CD4-positive, alpha-beta T cell (primary cell): ENCODE data around the gene KIF21A. TPM values are rescaled to one million over a fixed set of nuclear protein-coding genes. Genes with fewer than 3 reads are reported as not detected.

Experiments
- ATAC-seq: fragments of 200-7000 bp; cut with Tn5 transposase; one replicate; pipeline ENCODE4 v1.10.0; 2022; ENCODE audit warnings: mild to moderate bottlenecking; ENCODE audit not compliant: poor library complexity
- CTCF ChIA-PET: fragments of 350-600 bp; sonication (Branson Sonifier 250); formaldehyde crosslinking; loops from one replicate; lab custom pipeline; 2021; ENCODE audit warnings: antibody characterized with exemption, inconsistent platforms; lab: Charles Lee
- POLR2A ChIA-PET: fragments of 350-600 bp; sonication (Branson Sonifier 250); formaldehyde crosslinking; loops from one replicate; lab custom pipeline; 2021; ENCODE audit warnings: antibody characterized with exemption, inconsistent platforms; lab: Charles Lee
- DNase-seq, 14 experiments: peaks; one replicate each; pipeline ENCODE4 v3.0.0-alpha.2; 2013 to 2020; ENCODE audit warnings: mixed read lengths in 2 of 14
- H3K27ac ChIP-seq, 2 donors: one replicate each; pipeline versions ENCODE4 v1.5.1 to v1.7.0; 2013; ENCODE audit warnings: low read length in 2 of 2, low read depth in 1 of 2, mild to moderate bottlenecking in 1 of 2
- H3K27me3 ChIP-seq, 2 experiments: 1 replicate in 1 of 2; 2 replicates in 1 of 2; pipeline versions ENCODE4 v1.6.1 to v1.7.0; 2013; ENCODE audit warnings: low read length in 2 of 2, control low read depth in 1 of 2, mild to moderate bottlenecking in 1 of 2, moderate library complexity in 1 of 2; ENCODE audit not compliant: insufficient read depth in 2 of 2, control insufficient read depth in 1 of 2
- H3K36me3 ChIP-seq: one replicate; pipeline ENCODE4 v1.6.1; 2013; ENCODE audit warnings: low read length, control low read depth; ENCODE audit not compliant: insufficient read depth
- H3K4me1 ChIP-seq: one replicate; pipeline ENCODE4 v1.6.1; 2013; ENCODE audit warnings: low read length, control low read depth; ENCODE audit not compliant: insufficient read depth
- H3K4me3 ChIP-seq: one replicate; pipeline ENCODE4 v1.5.1; 2013; ENCODE audit warnings: mild to moderate bottlenecking, low read length, moderate library complexity
- H3K9me3 ChIP-seq, 2 experiments: 1 replicate in 1 of 2; 2 replicates in 1 of 2; pipeline versions ENCODE4 v1.6.1 to v1.7.0; 2013; ENCODE audit warnings: low read length in 2 of 2, mild to moderate bottlenecking in 2 of 2, control low read depth in 1 of 2, moderate library complexity in 1 of 2; ENCODE audit not compliant: control insufficient read depth in 1 of 2, insufficient read depth in 1 of 2
- H3K27ac Mint-ChIP-seq: one replicate; pipeline ENCODE4 v1.8.0; 2020; ENCODE audit warnings: mixed read lengths
- H3K27me3 Mint-ChIP-seq: one replicate; pipeline ENCODE4 v1.8.0; 2021; ENCODE audit warnings: mixed read lengths
- H3K36me3 Mint-ChIP-seq: one replicate; pipeline ENCODE4 v1.8.0; 2021; ENCODE audit warnings: low read depth, mixed read lengths
- H3K4me1 Mint-ChIP-seq: one replicate; pipeline ENCODE4 v1.8.0; 2021; ENCODE audit warnings: low read depth, mixed read lengths
- H3K4me3 Mint-ChIP-seq: one replicate; pipeline ENCODE4 v1.8.0; 2020; ENCODE audit warnings: mild to moderate bottlenecking, mixed read lengths
- H3K9me3 Mint-ChIP-seq: one replicate; pipeline ENCODE4 v1.8.0; 2020; ENCODE audit warnings: mixed read lengths
- intact Hi-C, 2 experiments: fragments of 100-400 bp; cut with DNase I in 1 of 2; cut with micrococcal nuclease in 1 of 2; formaldehyde crosslinking; loops; one replicate each; pipeline versions ENCODE4 v1.15.1 to v1.9.0; 2023 to 2025; cut with DNase I, micrococcal nuclease
- total RNA-seq, 174 experiments: library from RNA in 2 of 174; stranded (reverse) in 2 of 174; gene quantifications; one replicate each; pipeline ENCODE4 v1.2.3 and lab custom pipeline; 2021 to 2026
- TF ChIP-seq, protein P1 (sequence below): fragments of 200-600 bp; IDR thresholded peaks from one replicate; pipeline ENCODE4 v1.8.0; 2022; ENCODE audit warnings: antibody characterized with exemption, mild to moderate bottlenecking

Gene KIF21A
- total RNA-seq, 2 experiments from 2014 or later = 3.2 to 3.4 TPM

DNA sequence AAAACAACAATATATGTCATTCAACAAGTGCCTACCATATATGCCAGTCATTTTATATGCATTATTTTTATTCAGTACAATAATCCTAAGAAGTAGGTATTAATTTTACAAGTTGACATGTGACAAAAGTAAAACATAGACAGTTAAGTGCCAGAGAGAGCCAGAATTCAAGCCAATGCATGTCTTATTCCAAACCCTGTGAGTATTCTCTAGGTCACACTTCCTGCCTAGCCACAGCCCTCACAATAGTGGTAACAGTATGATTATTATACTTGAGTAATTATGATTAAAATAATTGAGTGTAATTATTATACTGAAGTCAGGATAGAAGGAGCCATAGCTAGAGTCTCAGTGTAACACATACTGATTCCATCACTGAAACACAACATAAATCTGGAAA, 52.2 kb downstream of the KIF21A start:
- DNase-seq = no peak
- ATAC-seq = no peak
- Mint-ChIP-seq H3K4me1 (no peaks in the 10 kb centered on the region), H3K27ac (no peak overlapping the region), H3K27me3 (no peaks in the 10 kb centered on the region), H3K36me3 (no peaks in the 10 kb centered on the region), H3K4me3 (no peak overlapping the region), H3K9me3 (no peaks in the 10 kb centered on the region)
- H3K4me3 ChIP-seq = no peak overlapping the region
- no peaks in the 10 kb centered on the region for H3K4me1 ChIP-seq
- H3K36me3 ChIP-seq = no peaks in the 10 kb centered on the region
- no peaks in the 10 kb centered on the region for H3K27me3 ChIP-seq
- H3K27ac ChIP-seq = no peak overlapping the region
- POLR2A ChIA-PET = no interaction called here
- H3K9me3 ChIP-seq = no peaks in the 10 kb centered on the region
- CTCF ChIA-PET = no interaction called here
- intact Hi-C loops = no loop called here
- TF ChIP-seq, protein P1, sequence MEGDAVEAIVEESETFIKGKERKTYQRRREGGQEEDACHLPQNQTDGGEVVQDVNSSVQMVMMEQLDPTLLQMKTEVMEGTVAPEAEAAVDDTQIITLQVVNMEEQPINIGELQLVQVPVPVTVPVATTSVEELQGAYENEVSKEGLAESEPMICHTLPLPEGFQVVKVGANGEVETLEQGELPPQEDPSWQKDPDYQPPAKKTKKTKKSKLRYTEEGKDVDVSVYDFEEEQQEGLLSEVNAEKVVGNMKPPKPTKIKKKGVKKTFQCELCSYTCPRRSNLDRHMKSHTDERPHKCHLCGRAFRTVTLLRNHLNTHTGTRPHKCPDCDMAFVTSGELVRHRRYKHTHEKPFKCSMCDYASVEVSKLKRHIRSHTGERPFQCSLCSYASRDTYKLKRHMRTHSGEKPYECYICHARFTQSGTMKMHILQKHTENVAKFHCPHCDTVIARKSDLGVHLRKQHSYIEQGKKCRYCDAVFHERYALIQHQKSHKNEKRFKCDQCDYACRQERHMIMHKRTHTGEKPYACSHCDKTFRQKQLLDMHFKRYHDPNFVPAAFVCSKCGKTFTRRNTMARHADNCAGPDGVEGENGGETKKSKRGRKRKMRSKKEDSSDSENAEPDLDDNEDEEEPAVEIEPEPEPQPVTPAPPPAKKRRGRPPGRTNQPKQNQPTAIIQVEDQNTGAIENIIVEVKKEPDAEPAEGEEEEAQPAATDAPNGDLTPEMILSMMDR = no peak

DNA sequence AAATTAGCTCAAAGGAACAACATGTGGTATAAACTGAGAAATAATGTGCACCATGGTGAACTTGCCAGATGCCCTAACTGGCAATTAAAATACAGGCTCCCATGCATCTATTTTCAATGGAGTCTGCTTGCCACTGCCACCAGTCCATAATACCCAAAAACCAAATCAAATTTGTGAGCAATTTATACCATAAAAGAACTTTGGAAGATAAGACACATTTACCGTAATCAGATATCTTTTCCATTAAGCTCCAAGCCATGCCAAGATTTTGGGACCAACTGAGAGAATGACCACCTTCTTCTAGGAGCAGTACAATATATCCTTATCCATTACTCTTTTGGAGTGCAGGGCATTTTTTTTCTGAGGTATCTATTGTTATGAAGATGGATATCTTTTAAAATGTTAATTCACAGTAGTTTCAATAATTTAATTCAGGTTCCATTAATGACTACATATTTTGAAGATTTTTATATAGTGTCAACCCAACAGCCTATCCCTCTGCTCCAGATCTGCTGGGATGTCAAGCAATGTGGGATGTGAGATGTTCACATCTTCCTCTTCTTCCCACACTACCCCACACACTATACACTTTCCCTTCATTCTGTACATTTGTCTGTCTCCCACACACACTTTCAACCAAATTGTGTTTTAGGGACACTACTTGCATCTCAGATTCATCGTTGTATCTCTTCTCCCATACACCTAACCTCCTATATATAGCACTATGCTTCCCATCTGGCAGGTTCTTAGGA, 53.3 kb downstream of the KIF21A start:
- no peaks in the 10 kb centered on the region for H3K36me3 ChIP-seq
- Mint-ChIP-seq H3K27ac (no peak overlapping the region), H3K4me1 (no peaks in the 10 kb centered on the region), H3K9me3 (no peaks in the 10 kb centered on the region), H3K4me3 (no peak overlapping the region), H3K27me3 (no peaks in the 10 kb centered on the region), H3K36me3 (no peaks in the 10 kb centered on the region)
- no peaks in the 10 kb centered on the region for H3K9me3 ChIP-seq
- no peaks in the 10 kb centered on the region for H3K27me3 ChIP-seq
- POLR2A ChIA-PET = no interaction called here
- CTCF ChIA-PET = no interaction called here
- ATAC-seq = no peak
- TF ChIP-seq, protein P1 = no peak
- H3K4me1 ChIP-seq = no peaks in the 10 kb centered on the region
- no peak for DNase-seq
- H3K4me3 ChIP-seq = no peak overlapping the region
- intact Hi-C loops = no loop called here
- no peak overlapping the region for H3K27ac ChIP-seq

DNA sequence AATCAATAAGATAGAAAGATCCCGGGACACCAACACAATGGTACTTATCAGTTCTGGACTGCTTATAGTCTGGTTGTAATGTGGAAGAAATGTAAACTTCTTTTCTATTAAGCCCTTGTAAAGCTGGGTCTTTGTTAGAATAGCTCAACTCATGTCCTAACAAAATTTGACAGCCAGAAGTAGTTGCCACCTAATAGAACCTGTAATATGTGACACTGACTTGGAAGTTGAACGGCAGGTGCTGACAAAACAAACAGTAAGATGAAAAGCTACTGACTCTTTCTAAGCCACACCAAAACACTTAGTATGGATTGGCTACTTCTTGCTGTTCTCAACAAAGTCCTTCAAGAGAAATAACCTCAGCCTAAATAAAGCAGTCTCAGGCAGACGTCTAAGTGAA, 56.6 kb downstream of the KIF21A start:
- ChIA-PET POLR2A (no interaction called here), CTCF (no interaction called here)
- no peaks in the 10 kb centered on the region for H3K9me3 ChIP-seq
- H3K27ac ChIP-seq = no peak overlapping the region
- DNase-seq (no peak), ATAC-seq (no peak)
- no peak overlapping the region for H3K27ac Mint-ChIP-seq
- no peaks in the 10 kb centered on the region for H3K9me3 Mint-ChIP-seq
- no peaks in the 10 kb centered on the region for H3K36me3 ChIP-seq
- H3K4me1 Mint-ChIP-seq = no peaks in the 10 kb centered on the region
- intact Hi-C loops = no loop called here
- H3K27me3 Mint-ChIP-seq = no peaks in the 10 kb centered on the region
- TF ChIP-seq, protein P1 = no peak
- no peaks in the 10 kb centered on the region for H3K4me1 ChIP-seq
- H3K36me3 Mint-ChIP-seq = no peaks in the 10 kb centered on the region
- no peak overlapping the region for H3K4me3 Mint-ChIP-seq
- no peak overlapping the region for H3K4me3 ChIP-seq
- no peaks in the 10 kb centered on the region for H3K27me3 ChIP-seq
